HEK293 (cell line): Measurements from ENCODE around the gene UBE3C.

Experiments
- CTCF ChIA-PET: fragments of 350-600 bp; formaldehyde crosslinking; extraction: SDS; loops from one replicate; lab custom pipeline; 2021; ENCODE audit warnings: antibody characterized with exemption; lab: Yijun Ruan, JAX
- POLR2A ChIA-PET: fragments of 300-600 bp; formaldehyde crosslinking; extraction: SDS; loops from one replicate; lab custom pipeline; 2020; ENCODE audit warnings: antibody characterized with exemption, inconsistent platforms; lab: Yijun Ruan, JAX
- H3K27ac ChIP-seq: fragments of 200-500 bp; sonication (Bioruptor generic); 2 replicates; pipeline ENCODE4 v1.5.1; 2014; ENCODE audit warnings: low read depth, low read length, control low read depth, inconsistent platforms; ENCODE audit errors: extremely low read depth
- H3K36me3 ChIP-seq, 2 experiments: fragments of 200-500 bp in 1 of 2; sonication (Bioruptor generic) in 1 of 2; 1 replicate in 1 of 2; 2 replicates in 1 of 2; pipeline ENCODE4 v1.5.1; 2014 to 2017; ENCODE audit warnings: inconsistent platforms in 2 of 2, low read length in 2 of 2; ENCODE audit not compliant: control insufficient read depth in 2 of 2, insufficient read depth in 1 of 2
- H3K4me1 ChIP-seq: fragments of 200-500 bp; sonication (Bioruptor generic); 2 replicates; pipeline ENCODE4 v1.5.1; 2014; ENCODE audit warnings: mild to moderate bottlenecking, low read length, inconsistent platforms; ENCODE audit not compliant: control insufficient read depth, insufficient read depth
- H3K4me3 ChIP-seq: 2 replicates; pipeline ENCODE4 v1.5.1; 2011; ENCODE audit warnings: low read depth, mild to moderate bottlenecking, control low read depth, low read length, moderate library complexity
- H3K9me3 ChIP-seq: fragments of 200-500 bp; sonication (Bioruptor generic); 2 replicates; pipeline ENCODE4 v1.5.1; 2014; ENCODE audit warnings: low read depth, low read length, inconsistent platforms; ENCODE audit not compliant: control insufficient read depth, insufficient read depth
- GLI2 ChIP-seq: fragments of 450-650 bp; formaldehyde crosslinking; IDR thresholded peaks from 2 replicates; pipeline ENCODE4; 2017; ENCODE audit warnings: missing biosample characterization, missing genetic modification characterization, low read depth, borderline replicate concordance
- GLI4 ChIP-seq: fragments of 450-650 bp; formaldehyde crosslinking; IDR thresholded peaks from 2 replicates; pipeline ENCODE4 v1.5.1; 2016; ENCODE audit warnings: missing biosample characterization, missing genetic modification characterization
- KLF16 ChIP-seq: fragments of 450-650 bp; formaldehyde crosslinking; IDR thresholded peaks from 2 replicates; pipeline ENCODE4 v1.5.1; 2017; ENCODE audit warnings: missing biosample characterization, missing genetic modification characterization
- KLF17 ChIP-seq: fragments of 450-650 bp; formaldehyde crosslinking; IDR thresholded peaks from 2 replicates; pipeline ENCODE4 v1.5.1; 2016; ENCODE audit warnings: missing biosample characterization, missing genetic modification characterization
- KLF9 ChIP-seq: fragments of 450-650 bp; formaldehyde crosslinking; IDR thresholded peaks from 2 replicates; pipeline ENCODE4 v1.5.1; 2016; ENCODE audit warnings: missing biosample characterization, missing genetic modification characterization, low read depth
- PRDM6 ChIP-seq: fragments of 450-650 bp; formaldehyde crosslinking; IDR thresholded peaks from 2 replicates; pipeline ENCODE4 v1.5.1; 2017; ENCODE audit warnings: missing biosample characterization, missing genetic modification characterization
- REPIN1 ChIP-seq: fragments of 450-650 bp; formaldehyde crosslinking; IDR thresholded peaks from 2 replicates; pipeline ENCODE4 v1.5.1; 2017; ENCODE audit warnings: missing biosample characterization, missing genetic modification characterization, low read depth
- SP7 ChIP-seq: fragments of 450-650 bp; formaldehyde crosslinking; IDR thresholded peaks from 2 replicates; pipeline ENCODE4 v1.5.1; 2016; ENCODE audit warnings: missing biosample characterization, missing genetic modification characterization
- TCF7L2 ChIP-seq: IDR thresholded peaks from 2 replicates; pipeline ENCODE4 v1.6.1; 2011; ENCODE audit warnings: low read depth, mild to moderate bottlenecking, inconsistent platforms, low read length, moderate library complexity, borderline replicate concordance
- ZBTB48 ChIP-seq: fragments of 450-650 bp; formaldehyde crosslinking; IDR thresholded peaks from 2 replicates; pipeline ENCODE4 v1.5.1; 2016; ENCODE audit warnings: missing biosample characterization, missing genetic modification characterization
- ZBTB6 ChIP-seq: fragments of 450-650 bp; formaldehyde crosslinking; IDR thresholded peaks from 2 replicates; pipeline ENCODE4 v1.5.1; 2017; ENCODE audit warnings: missing biosample characterization, missing genetic modification characterization
- ZFP3 ChIP-seq: fragments of 450-650 bp; formaldehyde crosslinking; IDR thresholded peaks from 2 replicates; pipeline ENCODE4 v1.5.1; 2016; ENCODE audit warnings: low read depth, missing biosample characterization, missing genetic modification characterization
- ZIC2 ChIP-seq: fragments of 450-650 bp; formaldehyde crosslinking; IDR thresholded peaks from 2 replicates; pipeline ENCODE4 v1.5.1; 2016; ENCODE audit warnings: missing biosample characterization, missing genetic modification characterization
- ZNF184 ChIP-seq: fragments of 450-650 bp; IDR thresholded peaks from 2 replicates; pipeline ENCODE4 v1.5.1; 2018; ENCODE audit warnings: missing biosample characterization, mild to moderate bottlenecking, missing genetic modification characterization
- ZNF48 ChIP-seq: fragments of 450-650 bp; formaldehyde crosslinking; IDR thresholded peaks from 2 replicates; pipeline ENCODE4 v1.5.1; 2016; ENCODE audit warnings: missing biosample characterization, missing genetic modification characterization
- ZNF530 ChIP-seq: fragments of 450-650 bp; formaldehyde crosslinking; IDR thresholded peaks from 2 replicates; pipeline ENCODE4 v1.5.1; 2016; ENCODE audit warnings: low read depth, missing biosample characterization, missing genetic modification characterization
- ZNF560 ChIP-seq: fragments of 450-650 bp; formaldehyde crosslinking; IDR thresholded peaks from 2 replicates; pipeline ENCODE4 v1.5.1; 2017; ENCODE audit warnings: missing biosample characterization, missing genetic modification characterization, borderline replicate concordance
- ZNF561 ChIP-seq: fragments of 450-650 bp; IDR thresholded peaks from 2 replicates; pipeline ENCODE4 v1.5.1; 2018; ENCODE audit warnings: missing biosample characterization, missing genetic modification characterization, borderline replicate concordance
- ZNF777 ChIP-seq: fragments of 450-650 bp; formaldehyde crosslinking; IDR thresholded peaks from 2 replicates; pipeline ENCODE4 v1.5.1; 2017; ENCODE audit warnings: missing biosample characterization, missing genetic modification characterization, borderline replicate concordance
- ZSCAN4 ChIP-seq: fragments of 450-650 bp; formaldehyde crosslinking; IDR thresholded peaks from 2 replicates; pipeline ENCODE4 v1.5.1; 2017; ENCODE audit warnings: missing biosample characterization, missing genetic modification characterization
- TF ChIP-seq, protein P1 (sequence below): fragments of 450-650 bp; formaldehyde crosslinking; conservative IDR thresholded peaks from 2 replicates; pipeline ENCODE4 v1.5.1; 2016; ENCODE audit warnings: low read depth, missing biosample characterization, missing genetic modification characterization
- TF ChIP-seq, protein P2 (sequence below): fragments of 450-650 bp; formaldehyde crosslinking; IDR thresholded peaks from 2 replicates; pipeline ENCODE4 v1.5.1; 2016; ENCODE audit warnings: missing biosample characterization, missing genetic modification characterization
- TF ChIP-seq, protein P3 (sequence below): fragments of 450-650 bp; formaldehyde crosslinking; IDR thresholded peaks from 2 replicates; pipeline ENCODE4 v1.5.1; 2016; ENCODE audit warnings: missing biosample characterization, missing genetic modification characterization

Gene UBE3C

GRCh38 chr7:157210682-157211081 is 72.0 kb downstream of the UBE3C start (continued):
- TF ChIP-seq ZNF48 (no peak), GLI4 (tag by site-specific recombination) (no peak), KLF17 (tag by site-specific recombination) (no peak), TCF7L2 (no peak), ZBTB48 (tag by site-specific recombination) (no peak), ZFP3 (tag by site-specific recombination) (no peak), REPIN1 (tag by site-specific recombination) (no peak), KLF16 (tag by site-specific recombination) (no peak), ZNF561 (no peak)
- TF ChIP-seq, all 188 proteins: peak for 0

- peaks cover 15 to 79% of the 10 kb centered on the region in 2 experiments for H3K36me3 ChIP-seq
- no peak for TF ChIP-seq ZNF560 (tag by site-specific recombination)
- TF ChIP-seq, protein P1, sequence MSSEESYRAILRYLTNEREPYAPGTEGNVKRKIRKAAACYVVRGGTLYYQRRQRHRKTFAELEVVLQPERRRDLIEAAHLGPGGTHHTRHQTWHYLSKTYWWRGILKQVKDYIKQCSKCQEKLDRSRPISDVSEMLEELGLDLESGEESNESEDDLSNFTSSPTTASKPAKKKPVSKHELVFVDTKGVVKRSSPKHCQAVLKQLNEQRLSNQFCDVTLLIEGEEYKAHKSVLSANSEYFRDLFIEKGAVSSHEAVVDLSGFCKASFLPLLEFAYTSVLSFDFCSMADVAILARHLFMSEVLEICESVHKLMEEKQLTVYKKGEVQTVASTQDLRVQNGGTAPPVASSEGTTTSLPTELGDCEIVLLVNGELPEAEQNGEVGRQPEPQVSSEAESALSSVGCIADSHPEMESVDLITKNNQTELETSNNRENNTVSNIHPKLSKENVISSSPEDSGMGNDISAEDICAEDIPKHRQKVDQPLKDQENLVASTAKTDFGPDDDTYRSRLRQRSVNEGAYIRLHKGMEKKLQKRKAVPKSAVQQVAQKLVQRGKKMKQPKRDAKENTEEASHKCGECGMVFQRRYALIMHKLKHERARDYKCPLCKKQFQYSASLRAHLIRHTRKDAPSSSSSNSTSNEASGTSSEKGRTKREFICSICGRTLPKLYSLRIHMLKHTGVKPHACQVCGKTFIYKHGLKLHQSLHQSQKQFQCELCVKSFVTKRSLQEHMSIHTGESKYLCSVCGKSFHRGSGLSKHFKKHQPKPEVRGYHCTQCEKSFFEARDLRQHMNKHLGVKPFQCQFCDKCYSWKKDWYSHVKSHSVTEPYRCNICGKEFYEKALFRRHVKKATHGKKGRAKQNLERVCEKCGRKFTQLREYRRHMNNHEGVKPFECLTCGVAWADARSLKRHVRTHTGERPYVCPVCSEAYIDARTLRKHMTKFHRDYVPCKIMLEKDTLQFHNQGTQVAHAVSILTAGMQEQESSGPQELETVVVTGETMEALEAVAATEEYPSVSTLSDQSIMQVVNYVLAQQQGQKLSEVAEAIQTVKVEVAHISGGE (tag by site-specific recombination): no peak
- TF ChIP-seq ZIC2 (tag by site-specific recombination): peak; percentile 20; the same call in 1 of the 2 replicates
- TF ChIP-seq ZNF530 (tag by site-specific recombination): no peak
- TF ChIP-seq SP7 (tag by site-specific recombination): no peak
- 0 out of 2 replicates have a peak, but pooled peaks have one; percentile 26 for TF ChIP-seq PRDM6
- TF ChIP-seq, protein P2, sequence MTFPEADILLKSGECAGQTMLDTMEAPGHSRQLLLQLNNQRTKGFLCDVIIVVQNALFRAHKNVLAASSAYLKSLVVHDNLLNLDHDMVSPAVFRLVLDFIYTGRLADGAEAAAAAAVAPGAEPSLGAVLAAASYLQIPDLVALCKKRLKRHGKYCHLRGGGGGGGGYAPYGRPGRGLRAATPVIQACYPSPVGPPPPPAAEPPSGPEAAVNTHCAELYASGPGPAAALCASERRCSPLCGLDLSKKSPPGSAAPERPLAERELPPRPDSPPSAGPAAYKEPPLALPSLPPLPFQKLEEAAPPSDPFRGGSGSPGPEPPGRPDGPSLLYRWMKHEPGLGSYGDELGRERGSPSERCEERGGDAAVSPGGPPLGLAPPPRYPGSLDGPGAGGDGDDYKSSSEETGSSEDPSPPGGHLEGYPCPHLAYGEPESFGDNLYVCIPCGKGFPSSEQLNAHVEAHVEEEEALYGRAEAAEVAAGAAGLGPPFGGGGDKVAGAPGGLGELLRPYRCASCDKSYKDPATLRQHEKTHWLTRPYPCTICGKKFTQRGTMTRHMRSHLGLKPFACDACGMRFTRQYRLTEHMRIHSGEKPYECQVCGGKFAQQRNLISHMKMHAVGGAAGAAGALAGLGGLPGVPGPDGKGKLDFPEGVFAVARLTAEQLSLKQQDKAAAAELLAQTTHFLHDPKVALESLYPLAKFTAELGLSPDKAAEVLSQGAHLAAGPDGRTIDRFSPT: no peak
- TF ChIP-seq GLI2 (tag by site-specific recombination): no peak
- TF ChIP-seq, protein P3, sequence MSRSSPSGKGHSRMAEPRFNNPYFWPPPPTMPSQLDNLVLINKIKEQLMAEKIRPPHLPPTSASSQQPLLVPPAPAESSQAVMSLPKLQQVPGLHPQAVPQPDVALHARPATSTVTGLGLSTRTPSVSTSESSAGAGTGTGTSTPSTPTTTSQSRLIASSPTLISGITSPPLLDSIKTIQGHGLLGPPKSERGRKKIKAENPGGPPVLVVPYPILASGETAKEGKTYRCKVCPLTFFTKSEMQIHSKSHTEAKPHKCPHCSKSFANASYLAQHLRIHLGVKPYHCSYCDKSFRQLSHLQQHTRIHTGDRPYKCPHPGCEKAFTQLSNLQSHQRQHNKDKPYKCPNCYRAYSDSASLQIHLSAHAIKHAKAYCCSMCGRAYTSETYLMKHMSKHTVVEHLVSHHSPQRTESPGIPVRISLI (tag by site-specific recombination): no peak
- TF ChIP-seq KLF9: no peak
- 0 out of 2 replicates have a peak, but pooled peaks have one; percentile 7 for TF ChIP-seq ZBTB6 (tag by site-specific recombination)
- TF ChIP-seq ZNF777 (tag by site-specific recombination): no peak
- TF ChIP-seq ZNF184 (tag by site-specific recombination): no peak
- TF ChIP-seq ZSCAN4: no peak
- H3K4me3 ChIP-seq: no peak overlapping the region
- POLR2A ChIA-PET: no interaction called here
- no peaks in the 10 kb centered on the region for H3K4me1 ChIP-seq
- H3K9me3 ChIP-seq: no peaks in the 10 kb centered on the region
- CTCF ChIA-PET: interaction anchor here (2.0 kb wide), 1 partner anchor 38 kb away, joined by 8 read pairs; no protein-coding TSS in a partner anchor
- H3K27ac ChIP-seq: no peak overlapping the region
These were observed 73.0 kb downstream of the UBE3C start for GRCh38 chr7:157211690-157212089.
